G401 (cell line): ENCODE results near the gene CBX4. TPM values are rescaled to one million over a fixed set of nuclear protein-coding genes. Genes with fewer than 3 reads are reported as not detected.

ENCODE experiments used
- DNase-seq: peaks from one replicate; pipeline ENCODE4 v3.0.0-alpha.2; 2015; ENCODE audit warnings: low spot score
- in situ Hi-C: cut with HindIII; loops from 2 replicates; pipeline ENCODE4 v1.10.0; 2016; ENCODE audit warnings: low sequenced_read_pairs, mixed read lengths
- total RNA-seq: library from RNA; depleted of rRNA; stranded (reverse); fragments of >200 nt; shearing (Covaris generic); gene quantifications from 2 replicates; pipeline ENCODE4 v1.2.3, GENCODE V29; 2014

The CBX4 gene
- total RNA-seq, 1 experiment from 2014 or later = 20.9 TPM

DNA sequence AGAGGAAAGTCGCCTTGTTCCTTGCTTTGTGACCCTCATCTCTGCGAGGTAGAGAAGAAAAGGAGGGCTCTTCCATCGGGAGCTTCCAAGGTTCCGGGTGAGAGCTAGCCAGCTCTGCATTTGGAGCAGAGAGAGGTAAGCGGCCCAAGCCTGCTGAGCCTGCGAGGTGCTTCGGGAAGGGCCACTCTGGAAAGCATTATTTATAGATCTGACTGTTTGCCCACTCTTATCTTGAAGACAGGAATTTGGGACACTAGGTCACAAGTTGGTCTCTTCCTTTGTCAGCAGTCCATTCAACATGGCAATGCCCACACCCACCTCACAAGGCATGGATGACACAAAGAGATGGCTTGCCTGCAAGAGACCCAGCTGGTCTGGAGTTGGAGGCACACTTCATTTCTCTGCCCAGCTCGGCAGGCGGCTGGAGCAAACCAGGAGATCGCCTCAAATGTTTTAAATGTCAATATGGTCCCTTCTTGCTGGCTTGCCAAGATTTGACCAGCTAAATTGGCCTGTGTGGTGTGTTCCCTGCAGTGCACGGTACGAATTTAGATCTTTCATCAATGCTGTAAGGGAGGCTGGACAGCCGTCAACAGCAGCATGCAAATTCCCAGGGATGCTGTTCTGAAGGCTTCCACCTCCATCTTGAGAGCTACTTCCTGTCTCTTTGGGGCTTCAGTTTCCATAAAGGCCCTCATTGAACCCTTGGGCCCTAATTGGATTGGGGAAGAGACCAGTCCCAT, 19.5 kb downstream of the CBX4 start:
- in situ Hi-C loops = no loop called here
- no peak for DNase-seq

DNA sequence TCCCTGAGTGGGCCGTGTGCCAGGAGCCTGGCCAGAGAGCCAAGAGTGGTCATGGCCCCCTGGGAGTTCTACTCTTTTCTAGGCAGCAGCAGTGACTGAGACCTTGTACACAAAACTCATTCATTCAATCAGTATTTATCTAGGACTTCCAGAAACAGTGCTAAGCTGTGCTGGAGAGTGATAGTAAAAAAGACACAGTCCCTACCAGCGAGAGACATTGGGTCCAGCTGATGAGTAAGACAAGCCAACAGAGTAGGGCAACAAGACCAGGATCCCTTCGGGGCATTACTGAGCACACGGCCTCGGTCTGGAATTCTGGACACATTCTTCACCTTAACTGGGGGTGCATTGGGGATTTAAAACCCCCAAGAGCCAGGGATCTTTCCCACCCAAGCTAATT, 20.2 kb downstream of the CBX4 start:
- no peak for DNase-seq
- in situ Hi-C loops = no loop called here

DNA sequence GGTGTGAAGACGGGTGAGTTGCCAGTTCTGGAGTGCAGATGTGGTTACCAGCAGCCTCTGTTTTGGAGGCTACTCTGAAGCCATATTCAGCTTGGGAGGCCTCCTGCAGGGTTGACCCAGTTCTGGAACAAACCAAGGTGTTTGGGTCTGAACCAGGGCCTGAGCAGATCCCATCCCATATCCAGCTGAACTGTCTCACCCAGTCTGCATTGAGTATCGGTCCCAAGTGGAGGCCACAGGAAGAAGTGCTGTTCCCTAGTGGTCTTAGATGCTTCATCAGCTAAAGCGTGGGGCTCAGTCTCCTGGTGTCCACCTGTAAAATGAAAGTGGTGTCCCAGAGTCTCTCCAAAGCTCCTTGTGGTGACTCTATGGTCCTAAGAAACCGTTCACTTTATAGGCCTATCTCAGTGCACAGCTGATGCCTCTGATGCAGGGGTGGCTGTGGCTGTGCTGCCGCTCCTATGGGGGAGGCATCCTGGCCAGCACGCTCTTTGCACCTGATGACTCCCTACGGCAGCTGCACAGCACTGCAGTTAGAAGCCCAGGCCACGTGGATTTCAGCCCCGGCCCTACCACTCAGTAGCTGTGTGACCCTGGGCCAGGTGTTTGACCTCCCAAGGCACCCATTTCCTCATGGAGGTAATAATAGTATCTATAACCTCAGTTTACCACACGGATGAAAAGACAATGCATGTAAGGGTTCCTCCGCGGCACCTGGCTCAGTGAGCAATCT, 21.0 kb downstream of the CBX4 start:
- in situ Hi-C loops = no loop called here
- no peak for DNase-seq

DNA sequence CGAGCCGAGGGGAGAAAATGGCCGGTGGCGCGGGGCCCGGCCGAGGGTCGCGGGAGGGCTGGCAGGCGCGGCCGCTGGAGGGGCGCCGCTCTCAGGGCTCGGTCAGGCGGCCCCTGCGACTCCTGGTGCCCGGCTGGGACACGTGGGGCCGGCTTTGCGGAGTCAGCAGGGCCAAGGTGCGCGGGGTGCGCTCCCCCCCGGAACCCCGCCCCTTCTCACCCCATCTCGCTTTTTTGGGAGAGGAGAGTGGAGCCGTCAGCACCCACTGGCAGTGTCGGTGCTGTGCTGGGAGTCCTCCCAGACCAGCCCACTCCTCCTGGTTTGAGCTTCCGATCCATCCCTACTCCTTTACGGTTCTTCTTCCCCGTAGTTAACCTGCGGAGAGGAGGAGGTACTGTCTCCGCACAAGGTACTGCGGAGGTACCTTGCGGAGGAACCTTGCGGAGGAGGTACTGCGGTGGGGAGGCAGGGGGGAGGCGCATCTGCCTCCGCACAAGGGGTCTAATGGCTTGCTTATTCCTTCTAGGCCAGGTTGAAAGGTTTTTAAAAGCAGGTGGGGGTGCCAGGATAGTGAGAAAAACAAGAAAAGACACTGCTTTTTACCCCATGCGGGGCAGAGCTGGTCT, 23.3 kb downstream of the CBX4 start:
- in situ Hi-C loops = no loop called here
- DNase-seq = no peak

DNA sequence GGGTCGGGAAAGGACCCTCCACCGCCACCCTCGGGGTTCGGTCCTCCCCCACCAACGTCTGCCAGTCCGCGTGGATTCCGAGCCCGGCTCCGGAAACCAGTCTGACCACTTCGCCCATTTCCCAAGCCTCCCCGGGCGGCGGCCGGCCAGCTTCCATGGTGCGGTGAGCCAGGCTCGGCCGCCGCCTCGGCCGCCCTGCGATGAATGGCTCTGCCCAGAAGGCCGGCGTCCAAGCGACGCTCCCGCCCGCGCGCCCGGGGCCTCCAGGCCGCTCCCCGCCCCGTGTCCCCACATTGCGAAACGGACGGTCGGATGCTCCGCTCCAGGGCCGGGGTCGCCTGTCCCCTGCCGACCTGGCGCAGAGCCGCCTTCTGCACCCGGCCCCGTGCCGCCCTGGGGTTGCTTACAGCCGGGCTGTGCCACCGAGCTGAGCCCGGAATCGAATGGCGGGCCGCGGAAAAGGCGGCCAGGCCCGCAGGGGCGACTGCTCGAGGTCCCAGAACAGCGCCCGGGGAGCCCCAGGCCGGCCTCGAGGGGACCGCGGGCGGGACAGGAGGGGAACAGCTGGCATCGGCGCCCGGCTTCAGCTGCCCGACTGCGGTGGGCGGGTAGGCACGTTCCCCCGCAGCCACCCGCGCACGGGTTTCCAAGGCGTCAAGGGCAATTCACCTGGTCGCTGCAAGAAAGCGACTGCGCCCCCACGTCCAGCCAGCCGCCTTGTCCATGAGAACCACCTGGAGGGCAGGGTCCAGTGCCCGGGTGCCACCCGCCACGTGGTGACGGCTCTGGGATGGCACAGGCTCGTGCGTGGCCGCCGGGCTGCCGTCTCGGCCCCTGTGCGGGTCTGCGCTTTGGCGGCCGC, 24.0 kb downstream of the CBX4 start:
- in situ Hi-C loops = no loop called here

DNA sequence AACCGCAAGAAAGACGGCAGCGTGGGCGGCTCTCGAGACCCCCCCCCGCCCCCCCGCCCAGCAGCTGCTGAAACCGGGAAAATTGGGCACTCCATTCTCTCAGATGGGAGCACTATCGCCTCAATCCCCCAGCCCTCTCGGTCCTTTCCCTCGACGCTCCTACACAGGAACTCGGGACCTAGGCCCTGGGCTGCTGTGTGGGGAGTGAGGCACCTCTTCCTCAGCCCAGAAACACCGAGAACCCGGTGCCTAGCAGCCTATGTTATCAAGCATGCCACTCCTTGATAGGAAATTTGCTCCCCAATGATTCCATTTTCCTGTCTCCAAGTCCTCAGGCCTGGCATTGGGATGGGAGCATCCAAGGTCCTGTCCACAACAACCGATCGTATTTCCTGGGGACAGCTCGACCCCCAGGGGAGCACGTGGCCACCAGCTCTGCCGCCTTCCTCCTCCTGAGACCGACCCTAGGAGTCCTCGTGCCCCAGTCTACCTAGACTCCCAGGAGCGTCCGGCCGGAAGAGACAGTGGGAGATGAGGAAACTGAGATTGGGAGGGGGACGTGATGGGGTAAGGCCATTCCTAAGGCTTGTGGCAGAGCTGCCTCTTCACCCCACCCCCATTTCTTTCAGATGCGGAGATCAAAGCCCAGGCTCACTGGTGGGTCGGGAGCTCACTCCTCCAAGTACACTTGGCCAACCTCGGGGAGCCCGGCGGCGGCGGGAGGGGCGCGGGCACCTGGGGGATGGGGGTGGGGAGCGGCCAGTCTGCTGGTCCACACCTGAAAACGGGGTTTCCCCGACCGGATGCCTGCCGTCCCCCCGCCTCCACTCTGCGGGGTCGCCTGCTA, 24.9 kb downstream of the CBX4 start:
- no peak for DNase-seq
- in situ Hi-C loops = no loop called here

More for the DNA sequence above, 24.0 kb downstream of the CBX4 start:
- DNase-seq = no peak

DNA sequence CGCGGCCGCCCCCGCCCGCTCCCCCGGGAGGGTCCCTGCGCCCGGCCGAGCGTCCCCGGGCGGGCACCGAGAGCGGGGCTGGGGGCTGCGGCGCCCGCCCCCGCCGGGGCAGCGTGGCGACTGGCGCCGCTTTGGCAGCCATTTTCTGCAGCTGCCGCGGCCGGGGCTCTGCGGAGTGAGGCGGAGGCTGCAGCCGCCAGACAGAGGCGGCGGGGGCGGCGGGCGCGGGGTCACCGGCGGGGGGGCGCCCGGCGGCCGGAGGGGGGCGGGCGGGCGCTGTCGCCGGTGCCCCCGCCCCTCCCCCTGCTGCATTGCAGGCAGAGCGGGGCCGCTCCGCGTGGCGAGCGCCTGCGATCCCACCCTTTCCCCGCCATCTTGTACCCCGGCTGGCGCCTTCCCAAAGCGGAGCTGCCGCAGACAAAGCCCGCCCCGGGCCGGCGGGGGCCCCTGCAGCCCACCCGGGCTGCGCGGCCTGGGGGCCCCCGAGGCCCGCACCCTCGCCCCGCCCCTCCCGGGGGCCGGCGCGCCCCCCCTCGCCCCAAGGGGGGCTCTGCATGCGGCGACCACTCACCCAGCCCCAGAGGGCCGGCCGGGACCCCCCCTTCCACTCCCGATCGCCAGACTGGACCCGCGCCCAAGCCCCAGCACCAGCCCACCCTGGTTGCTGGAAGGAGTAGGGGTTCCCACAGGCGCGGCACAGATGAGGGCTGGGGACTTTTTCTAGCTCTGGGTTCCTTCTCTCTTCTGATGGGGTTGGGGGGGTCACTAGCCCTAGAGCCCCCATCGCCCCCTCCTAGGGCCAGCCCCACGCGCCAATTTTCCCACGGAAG, 25.7 kb downstream of the CBX4 start:
- no peak for DNase-seq
- in situ Hi-C loops = no loop called here

DNA sequence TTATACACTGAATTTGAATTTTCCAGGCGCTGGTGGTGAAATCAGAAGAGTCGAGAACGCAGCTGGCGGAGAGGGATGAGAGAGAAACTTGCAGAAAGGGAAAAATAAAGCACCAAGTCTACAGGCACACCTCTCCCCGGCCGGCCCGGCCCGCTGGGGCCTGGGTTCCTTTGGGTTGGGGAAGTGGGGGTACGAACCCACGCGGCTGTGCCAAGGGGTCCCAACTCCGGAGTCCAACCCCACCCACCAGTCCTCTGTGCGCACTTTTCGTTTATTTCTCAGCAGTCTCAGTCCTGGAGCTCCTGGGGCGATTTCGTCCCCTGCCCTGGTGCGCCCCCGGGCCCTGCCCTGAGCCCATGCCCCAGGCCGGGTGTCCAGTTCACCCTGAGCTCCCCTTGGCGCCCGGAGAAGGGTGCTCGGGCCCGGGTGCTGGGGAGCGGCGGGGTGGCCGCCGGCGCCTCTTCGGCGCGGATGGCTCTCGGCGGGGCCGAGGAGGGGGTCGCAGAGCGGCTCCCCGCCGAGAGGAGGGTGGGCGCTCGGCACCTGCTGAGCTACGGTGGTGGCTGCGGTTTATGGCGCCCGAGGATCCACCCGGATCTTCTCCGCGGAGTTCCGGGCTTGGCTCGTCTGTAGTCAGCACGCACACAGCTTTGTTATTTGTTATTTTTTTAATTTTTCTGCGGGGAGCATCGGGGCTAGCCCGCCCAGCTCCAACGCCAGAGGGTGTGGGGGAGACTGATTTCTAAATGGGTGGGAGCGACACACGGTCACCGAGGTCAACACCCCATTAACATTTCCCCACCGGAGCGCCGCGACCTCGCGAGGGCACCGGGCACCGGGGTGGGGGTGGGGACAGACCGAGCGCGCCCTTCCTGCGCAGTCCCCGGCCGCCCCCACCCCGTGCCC, 26.6 kb downstream of the CBX4 start:
- in situ Hi-C loops = no loop called here
- no peak for DNase-seq

DNA sequence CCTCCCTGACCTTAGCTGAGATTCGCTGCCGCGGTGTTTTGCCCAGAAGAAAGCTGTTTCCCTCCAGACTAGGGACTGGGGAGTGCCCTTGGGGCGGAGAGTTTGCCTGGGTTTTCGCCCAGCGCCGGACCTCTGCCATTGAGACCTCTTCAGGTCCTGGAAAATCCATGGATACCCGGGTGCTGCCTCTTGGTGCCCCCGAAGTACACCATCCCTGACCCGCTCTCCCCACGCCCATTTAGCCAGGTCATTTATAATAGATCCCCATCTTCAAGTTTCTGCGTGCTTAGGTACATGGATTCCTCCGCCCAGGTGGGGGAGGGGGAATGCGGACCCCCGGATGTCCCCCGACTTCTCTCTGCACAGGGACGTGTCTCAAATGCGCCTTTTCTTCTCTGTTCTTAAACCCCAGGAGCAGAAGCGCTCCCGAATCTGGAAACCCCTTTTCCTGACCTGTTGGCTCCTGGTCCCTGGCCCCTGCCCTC, 27.3 kb downstream of the CBX4 start:
- in situ Hi-C loops = no loop called here

DNA sequence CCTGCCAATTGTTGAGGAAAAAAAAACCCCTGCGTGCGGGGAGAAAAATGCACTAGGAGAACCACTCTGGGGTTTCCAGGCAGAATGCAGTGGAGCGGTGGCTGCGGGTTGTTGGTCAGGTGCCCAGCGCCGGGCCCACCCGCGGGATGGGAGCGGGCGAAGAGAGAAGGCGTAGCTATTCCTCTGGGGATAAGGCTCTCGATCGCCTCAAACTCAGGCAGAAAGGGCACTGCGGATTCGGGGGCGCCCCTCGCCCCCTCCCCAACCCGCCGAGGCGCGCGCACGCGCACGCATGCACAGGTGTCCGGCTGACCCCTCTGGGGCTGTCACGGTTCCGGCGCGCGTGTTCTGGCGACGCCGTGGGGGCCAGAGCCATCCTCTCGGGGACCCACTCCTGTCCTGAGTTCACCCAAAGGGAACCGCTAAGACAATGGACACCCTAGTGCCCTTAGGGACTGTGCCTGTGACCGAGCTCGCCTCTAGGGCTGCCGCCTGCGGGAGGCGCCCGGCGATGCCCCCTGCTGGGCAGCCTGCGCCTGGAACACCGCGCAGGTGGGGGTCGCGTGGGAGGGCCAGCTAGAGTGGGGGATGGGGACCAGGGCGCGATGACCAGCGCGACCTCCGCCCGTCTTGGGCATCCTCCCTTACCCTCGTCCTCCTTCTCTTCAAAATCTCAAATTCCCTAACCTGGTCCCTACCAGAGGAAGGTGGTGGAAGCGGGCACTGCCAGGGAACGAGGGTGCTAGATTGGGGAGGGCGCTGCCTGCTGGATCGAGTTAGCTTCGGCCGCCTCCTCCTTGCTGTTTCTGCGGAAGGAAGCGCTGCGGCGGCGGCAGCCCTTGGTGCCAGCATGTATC, 28.0 kb downstream of the CBX4 start:
- in situ Hi-C loops = no loop called here
- DNase-seq = no peak

More for the DNA sequence above, 27.3 kb downstream of the CBX4 start:
- no peak for DNase-seq

DNA sequence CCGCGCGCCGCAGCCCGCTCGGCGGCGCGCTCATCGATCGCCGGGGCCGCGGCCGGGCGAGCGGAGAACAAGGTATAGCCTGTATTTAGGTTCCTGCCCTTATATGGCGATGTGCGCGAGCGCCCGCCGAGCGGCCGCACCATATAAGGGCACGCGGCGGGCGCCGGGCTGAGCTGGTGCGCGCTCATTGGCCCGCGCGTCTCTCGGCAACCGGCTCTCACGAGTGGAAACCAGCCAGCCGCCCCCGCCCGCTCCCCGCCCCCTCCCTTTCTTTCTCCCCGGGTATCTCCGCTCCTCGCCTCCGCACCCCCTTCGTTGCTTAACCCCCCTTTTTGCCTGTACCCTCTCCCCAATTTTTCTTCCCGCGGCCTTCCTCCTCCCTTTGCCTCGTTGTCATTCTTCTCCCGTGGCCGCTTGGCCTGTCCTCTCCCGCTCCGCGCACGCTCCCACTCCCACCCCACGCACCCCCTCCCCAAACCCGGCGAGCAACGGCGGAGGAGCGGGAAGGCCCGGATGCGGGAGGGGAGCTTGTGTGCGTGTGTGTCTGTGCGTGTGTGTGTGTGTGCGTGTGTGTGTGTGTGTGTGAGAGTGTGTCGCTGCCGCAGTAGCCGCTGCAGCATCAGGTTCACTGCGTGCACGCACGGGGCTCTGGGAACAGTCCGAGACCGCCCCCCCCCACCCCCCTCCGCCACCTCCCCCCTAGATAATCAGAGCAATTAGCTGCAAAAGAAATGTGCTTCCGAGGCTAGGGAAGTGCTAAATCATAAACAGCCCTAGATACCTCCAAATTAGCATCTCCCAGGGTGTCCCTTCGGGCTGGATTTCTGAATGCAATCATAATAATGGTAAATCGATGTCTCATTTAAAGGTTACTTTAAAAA, 28.9 kb downstream of the CBX4 start:
- DNase-seq = peak; percentile 37
- in situ Hi-C loops = no loop called here

DNA sequence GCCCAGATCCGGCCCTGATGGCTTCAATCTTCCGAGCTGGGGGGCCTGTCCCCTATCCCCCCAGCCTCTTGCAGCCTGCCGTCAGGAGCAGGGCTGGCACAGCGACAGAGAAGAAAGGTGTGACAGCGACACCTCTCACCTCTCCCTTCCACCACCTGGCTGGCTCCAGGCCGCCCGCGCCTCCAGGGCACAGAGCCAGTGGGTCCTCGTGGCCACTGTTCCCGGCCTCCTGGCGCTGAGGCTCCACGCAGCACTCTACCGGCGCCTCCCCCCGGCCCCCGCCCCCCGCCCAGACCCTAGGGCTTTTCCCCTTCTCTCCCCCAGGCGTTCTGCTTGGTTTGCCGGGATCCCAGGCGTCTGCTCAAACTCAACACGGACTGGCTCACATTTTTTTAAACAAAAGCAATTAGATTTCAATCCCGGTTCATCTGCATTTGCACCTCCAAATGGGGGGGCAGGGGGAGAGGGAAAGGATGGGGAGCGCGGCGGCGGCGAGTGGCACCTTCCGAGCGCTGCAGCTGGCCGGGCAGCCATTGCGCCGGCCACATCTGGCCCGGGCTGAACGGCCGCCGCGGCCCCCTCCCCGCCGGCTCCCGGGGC, 29.6 kb downstream of the CBX4 start:
- in situ Hi-C loops = no loop called here
- no peak for DNase-seq

DNA sequence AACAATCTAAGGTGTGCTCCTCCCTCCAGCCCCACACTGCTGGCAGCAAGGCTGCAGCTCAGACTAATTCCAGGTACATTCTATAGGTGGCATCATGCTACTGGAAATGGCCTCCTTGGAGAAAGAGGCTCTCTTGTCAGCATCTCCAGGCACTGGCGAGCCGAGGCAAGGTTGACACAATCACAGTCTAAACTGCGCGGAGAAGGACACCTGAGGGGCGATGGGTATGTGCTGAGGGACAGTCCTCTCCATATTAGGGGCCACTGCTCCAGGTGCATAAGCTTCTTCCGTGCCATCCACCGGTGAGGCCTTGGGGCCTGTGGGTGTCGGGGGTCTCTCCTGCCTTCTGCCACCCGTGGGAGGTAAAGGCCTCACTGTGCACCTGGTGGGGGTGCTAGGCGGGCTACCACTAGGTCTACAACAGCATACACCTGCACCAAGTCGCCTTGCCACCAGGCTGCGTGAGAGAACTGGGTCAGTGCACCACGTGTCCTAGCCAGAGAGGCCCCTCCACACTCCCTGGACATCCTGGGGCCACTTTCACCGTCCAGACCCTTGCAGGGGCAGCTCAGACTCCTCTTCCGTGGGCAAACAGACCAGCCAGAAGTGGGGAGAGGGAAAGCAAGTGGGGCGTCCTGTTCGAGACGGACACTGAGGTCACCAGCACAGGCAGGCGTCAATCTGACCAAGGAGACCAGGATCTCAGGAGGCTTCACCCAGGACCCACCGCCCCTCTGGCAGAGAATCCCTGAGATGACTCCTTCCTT, 30.3 kb downstream of the CBX4 start:
- in situ Hi-C loops = no loop called here
- DNase-seq = peak; percentile 67
